Stomach (tissue), 4 donors: ENCODE measurements around the gene ZC3H12D.

Experiments used
- EP300 ChIP-seq: sonication (generic); formaldehyde crosslinking; IDR thresholded peaks from one replicate; pipeline ENCODE4 v1.6.1; 2017; ENCODE audit warnings: antibody characterized with exemption
- POLR2A ChIP-seq, 4 donors: fragments of 450-650 bp; IDR thresholded peaks; one replicate each; pipeline ENCODE4 v1.6.1; 2016; ENCODE audit warnings: antibody characterized with exemption in 4 of 4, control low read depth in 2 of 4, mild to moderate bottlenecking in 1 of 4, moderate library complexity in 1 of 4
- POLR2AphosphoS5 ChIP-seq, 3 donors: sonication (generic); formaldehyde crosslinking; IDR thresholded peaks; one replicate each; pipeline ENCODE4 v1.6.1; 2016; ENCODE audit warnings: antibody characterized with exemption in 3 of 3
- TF ChIP-seq, protein P1 (sequence below), 7 experiments: fragments of 450-650 bp in 4 of 7; fragments of 200-600 bp in 3 of 7; sonication (generic) in 3 of 7; IDR thresholded peaks; one replicate each; pipeline ENCODE4 v1.5.1; 2016 to 2019; ENCODE audit warnings: antibody characterized with exemption in 7 of 7, control low read depth in 2 of 7, mild to moderate bottlenecking in 1 of 7

DNA sequence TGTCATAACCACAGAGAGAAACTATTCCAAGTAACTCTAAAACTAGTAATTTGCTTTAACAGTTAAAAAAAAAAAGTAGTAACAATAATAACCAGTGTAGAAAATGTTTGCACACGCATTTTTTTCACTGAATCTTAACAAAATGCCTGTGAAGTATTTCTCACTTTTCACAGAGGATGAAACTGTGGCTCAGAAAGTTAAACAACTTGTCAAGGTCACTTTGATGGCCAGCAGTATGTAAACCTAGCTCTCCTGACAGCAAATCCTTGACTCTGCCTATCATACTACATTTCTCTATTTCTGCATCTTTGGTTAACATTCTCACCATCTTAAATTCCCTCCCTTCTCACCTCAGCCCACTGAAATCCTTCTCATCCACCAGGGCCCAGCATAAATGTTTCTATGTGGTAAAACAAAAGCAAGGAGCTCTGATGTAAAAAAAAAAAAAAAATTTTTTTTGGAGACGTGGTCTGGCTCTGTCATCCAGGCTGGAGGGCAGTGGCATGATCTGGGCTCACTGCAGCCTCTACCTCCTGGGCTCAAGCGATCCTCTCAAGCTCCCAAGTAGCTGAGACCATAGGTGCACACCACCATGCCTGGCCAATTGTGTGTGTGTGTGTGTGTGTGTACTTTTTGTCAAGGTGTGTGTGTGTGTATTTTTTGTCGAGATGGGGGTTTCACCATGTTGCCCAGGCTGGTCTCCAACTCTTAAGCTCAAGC, 26.1 kb upstream of the ZC3H12D start:
- TF ChIP-seq, protein P1, sequence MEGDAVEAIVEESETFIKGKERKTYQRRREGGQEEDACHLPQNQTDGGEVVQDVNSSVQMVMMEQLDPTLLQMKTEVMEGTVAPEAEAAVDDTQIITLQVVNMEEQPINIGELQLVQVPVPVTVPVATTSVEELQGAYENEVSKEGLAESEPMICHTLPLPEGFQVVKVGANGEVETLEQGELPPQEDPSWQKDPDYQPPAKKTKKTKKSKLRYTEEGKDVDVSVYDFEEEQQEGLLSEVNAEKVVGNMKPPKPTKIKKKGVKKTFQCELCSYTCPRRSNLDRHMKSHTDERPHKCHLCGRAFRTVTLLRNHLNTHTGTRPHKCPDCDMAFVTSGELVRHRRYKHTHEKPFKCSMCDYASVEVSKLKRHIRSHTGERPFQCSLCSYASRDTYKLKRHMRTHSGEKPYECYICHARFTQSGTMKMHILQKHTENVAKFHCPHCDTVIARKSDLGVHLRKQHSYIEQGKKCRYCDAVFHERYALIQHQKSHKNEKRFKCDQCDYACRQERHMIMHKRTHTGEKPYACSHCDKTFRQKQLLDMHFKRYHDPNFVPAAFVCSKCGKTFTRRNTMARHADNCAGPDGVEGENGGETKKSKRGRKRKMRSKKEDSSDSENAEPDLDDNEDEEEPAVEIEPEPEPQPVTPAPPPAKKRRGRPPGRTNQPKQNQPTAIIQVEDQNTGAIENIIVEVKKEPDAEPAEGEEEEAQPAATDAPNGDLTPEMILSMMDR (IDR thresholded peaks at IDR 0.05) = no peak
- TF ChIP-seq EP300 = no peak
- no peak for TF ChIP-seq POLR2A (IDR thresholded peaks at IDR 0.05)
- TF ChIP-seq POLR2AphosphoS5 (IDR thresholded peaks at IDR 0.05) = no peak
